ENCODE data around the gene NWD2. TPM values are rescaled to one million over a fixed set of nuclear protein-coding genes. Genes with fewer than 3 reads are reported as not detected.
A peak's percentile ranks its signal among the peaks of the same experiment; 100 is the strongest.
"Not testable (repeated sequence)": the region's sequence is repeated elsewhere in the genome, so short reads cannot be mapped to it uniquely, and the experiment has no call there.

The NWD2 gene
- total RNA-seq, 2 donors from 2014 or later = 1.1 to 1.6 TPM

DNA sequence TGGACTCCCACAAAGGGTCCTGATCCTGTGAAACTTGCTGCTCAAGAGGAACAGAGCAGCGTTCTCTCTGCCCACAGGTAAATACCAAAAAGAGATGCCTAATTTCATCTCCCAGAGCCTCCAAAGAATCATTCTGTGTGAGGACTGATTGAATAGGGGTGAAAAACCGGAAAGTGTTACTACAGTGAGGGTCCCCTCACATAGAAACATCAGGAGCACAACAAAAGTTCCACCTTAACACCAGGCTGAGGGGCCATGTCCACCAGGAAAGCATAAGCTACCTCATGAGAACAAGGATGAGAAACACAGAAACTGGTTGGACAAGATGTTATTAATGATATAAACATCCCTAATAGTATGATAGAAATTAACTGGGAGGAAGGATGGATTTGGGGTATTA is 140.9 kb downstream of the NWD2 start:
- intact Hi-C loops (cut with DNase I) = loop anchor here (5.0 to 10.0 kb wide), 2 partner anchors 1031 to 1033 kb away; no protein-coding TSS in a partner anchor

DNA sequence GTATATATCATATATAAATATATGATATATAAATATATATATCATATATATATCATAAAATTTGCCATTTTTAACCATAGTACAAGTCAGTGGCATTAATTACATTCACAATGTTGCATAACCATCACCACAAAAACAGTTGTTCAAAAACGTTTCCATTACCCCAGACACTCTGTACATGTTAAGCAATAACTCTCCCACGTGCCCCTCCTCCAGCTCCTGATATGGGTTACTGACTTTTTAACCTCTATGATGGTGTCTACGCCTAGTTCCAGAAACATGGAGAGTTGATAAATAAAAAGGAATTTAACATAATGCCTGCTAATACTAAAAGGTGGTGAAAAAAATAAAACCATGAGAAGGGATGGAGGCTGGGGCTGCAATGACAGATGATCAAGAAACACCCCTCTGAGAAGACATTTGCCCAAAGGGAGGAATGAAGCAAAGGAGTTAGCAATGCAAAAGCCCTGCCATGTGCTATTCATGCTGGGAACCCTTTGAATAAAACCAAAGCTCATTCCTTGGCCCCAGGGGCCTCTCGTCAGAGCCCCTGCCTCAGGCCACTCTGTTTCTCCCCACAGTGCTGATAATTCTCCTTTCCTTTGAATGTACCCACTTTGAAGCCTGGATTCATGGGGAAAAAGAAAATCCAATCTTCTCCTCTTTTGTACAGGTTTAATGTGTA is 144.3 kb downstream of the NWD2 start:
- ATAC-seq (peak in 1 of 2 donors; percentile 33), DNase-seq (no peak)
- intact Hi-C loops (cut with DNase I) = loop anchor here (5.0 to 10.0 kb wide), 2 partner anchors 1034 to 1037 kb away; no protein-coding TSS in a partner anchor

More for the DNA sequence above, 140.9 kb downstream of the NWD2 start:
- DNase-seq (no peak), ATAC-seq (no peak)

DNA sequence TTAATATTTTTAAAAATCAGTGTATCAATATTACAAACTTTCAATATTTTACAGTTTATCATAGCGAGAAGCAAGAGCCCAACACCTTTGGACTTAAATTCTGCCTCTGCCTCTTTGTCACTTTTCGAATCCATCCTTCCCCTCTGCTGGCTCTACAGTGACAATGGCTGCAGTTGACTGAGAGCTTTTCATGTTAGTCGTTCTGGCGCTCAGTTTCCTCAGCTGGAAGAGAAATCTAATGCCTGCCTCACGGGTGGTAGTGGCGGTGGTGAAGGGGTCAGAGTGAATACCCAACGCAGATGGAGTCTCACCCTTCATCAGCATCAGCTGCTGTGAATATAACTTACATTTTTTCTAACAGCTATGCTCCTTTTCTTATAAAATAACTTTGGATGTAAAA is 144.8 kb downstream of the NWD2 start:
- intact Hi-C loops (cut with DNase I) = loop anchor here (5.0 to 10.0 kb wide), 2 partner anchors 1035 to 1037 kb away; no protein-coding TSS in a partner anchor
- ATAC-seq (no peak), DNase-seq (no peak)

DNA sequence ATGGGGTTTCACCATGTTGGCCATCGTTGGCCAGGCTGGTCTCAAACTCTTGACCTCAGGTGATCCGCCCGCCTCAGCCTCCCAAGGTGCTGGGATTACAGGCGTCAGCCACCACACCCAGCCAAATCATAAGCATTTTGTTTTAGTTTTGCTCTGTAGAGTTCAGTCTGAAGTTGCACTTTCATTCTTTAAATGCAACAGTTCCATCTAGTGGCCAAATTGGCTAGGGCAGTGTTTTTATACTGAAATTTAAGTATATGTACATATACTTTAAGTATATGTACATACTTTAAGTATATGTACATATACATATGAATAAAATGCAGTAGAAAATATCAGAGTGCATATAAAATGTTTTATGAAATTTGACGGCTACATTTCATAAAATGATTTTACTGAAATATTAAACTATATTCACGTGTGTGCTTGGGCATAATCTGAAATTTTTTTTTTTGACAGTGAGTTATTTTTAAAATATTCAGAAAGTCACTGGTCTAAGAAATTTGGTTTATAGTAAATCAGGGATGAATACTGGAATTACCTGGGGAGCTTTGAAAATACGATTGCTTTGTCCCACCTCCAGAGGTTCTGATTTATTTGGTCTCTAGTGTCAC is 145.5 kb downstream of the NWD2 start:
- intact Hi-C loops (cut with DNase I) = loop anchor here (5.0 to 10.0 kb wide), 2 partner anchors 1035 to 1038 kb away; no protein-coding TSS in a partner anchor
- ATAC-seq (peak in 1 of 2 donors; percentile 65), DNase-seq (no peak)

DNA sequence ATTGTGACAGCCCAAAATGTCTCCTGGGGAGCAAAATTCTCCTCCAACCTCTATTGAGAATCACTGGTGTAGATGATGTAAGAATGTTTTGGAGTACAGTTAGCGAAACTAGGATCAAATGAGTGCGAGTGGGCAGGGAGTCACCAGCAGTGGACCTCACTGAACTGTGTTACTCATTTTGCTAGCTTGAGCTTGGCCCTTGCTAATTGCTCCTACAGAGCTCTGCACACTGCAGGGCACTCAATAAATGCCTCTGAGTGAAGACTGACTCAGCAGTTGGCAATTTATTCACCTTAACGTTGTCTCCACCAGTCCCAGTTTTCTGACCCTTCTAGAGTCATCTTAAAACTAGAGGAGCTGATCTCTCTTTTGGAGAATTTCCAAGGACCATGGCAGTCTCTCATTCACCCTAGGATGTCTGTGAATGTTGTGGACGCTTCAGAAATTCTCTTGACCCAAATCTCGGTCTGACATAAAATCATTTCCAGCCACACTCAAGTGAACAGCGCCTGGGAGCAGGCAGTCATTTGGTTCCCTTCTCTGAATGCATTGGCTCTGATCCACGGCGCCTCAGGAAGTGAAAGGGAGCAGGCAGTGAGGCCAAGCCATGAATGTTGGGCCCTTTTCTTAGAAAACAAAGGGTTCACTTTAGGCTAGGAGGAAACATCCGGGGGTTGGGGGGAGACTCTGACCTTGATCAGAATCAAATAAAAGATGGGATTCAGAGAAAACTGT is 148.1 kb downstream of the NWD2 start:
- ATAC-seq (peak; percentile 49 to 63), DNase-seq (peak; percentile 53)
- intact Hi-C loops (cut with DNase I) = no loop called here

DNA sequence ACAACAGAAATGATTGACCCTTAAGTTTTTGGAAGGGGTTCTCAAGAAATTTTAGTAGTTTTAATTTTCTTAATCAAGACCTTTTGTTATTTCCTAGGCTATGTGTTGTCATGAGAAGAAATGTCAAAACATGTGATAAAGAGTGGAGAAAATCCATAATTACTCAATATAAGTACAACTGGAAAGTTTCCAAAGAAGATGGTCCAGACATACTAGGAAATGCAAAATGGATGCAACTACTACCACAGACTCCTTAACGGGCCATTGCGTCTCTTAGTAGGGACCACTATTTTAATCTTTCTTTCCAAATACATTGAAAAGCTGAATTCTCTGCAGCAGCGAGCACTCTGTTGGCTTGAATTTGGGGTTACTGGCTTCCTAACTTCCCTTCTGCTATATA is 148.8 kb downstream of the NWD2 start:
- no peak for DNase-seq
- intact Hi-C loops (cut with DNase I) = no loop called here
- no peak for ATAC-seq

DNA sequence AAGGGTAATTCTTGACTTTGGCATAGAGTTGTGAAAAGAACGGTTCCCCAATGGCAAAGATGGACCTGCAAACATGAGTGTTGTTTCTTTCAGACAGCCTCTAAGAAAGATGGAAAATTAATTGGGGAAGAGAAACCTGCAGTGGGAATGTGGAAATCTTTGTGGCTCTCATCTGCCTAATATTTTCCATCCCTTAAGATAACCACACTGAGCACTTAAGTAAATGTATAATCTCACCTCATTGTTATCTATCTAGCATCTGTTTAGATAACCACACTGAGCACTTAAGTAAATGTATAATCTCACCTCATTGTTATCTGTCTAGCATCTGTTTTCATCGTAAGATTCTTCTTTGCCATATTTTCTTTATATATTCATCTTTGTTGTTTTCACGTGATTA is 149.3 kb downstream of the NWD2 start:
- no peak for ATAC-seq
- intact Hi-C loops (cut with DNase I) = no loop called here
- DNase-seq = no peak

DNA sequence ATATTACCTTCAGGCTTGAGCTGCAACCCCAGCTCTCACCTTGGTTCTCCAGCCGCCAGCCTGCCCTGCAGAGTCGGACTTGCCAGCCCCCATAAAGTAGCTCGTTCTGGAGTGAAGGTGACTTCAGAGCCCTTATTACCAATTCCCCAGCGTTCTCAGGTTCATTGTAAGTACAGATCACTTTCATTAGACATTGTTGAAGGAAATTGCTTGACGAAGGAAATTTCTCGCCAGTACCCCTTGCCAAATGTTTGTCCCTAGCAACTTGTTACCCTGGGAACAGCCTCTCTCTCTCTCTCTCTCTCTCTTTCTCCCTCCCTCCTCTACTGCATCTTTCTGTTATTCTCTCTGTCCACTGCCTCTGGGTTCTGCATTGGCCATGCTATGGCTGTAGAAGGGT is 153.0 kb downstream of the NWD2 start:
- no peak for ATAC-seq
- intact Hi-C loops (cut with DNase I) = no loop called here
- no peak for DNase-seq

DNA sequence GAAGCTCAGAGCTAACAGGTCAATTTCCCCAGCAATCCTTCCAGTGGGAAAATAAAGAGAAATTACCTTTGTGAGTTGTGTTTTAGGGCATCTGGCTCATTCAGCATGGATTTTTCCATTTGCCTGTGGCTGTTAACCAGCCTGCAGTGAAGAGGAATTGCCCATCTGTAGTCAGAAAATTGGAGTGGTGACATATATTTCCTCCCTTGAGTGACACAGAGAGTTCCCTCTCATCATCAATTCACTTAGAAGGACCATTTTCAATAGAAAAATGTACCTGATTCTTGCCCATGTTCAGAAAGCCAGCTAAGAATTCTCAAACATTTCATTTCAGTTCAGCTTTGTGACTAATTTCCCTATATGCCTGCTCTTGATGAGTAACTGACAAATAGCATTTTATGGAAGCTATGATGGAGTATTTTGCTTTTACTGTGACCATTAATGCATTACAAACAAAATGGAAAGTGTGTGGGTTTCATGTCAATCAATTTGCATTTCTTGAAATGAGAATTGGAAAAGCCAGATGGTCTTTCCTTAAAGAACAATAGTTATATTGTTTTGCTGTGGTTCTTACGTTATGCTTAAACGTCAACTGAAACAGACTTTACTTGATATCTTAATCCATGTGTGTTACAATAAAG is 155.8 kb downstream of the NWD2 start:
- intact Hi-C loops (cut with DNase I) = no loop called here
- ATAC-seq (no peak), DNase-seq (no peak)

DNA sequence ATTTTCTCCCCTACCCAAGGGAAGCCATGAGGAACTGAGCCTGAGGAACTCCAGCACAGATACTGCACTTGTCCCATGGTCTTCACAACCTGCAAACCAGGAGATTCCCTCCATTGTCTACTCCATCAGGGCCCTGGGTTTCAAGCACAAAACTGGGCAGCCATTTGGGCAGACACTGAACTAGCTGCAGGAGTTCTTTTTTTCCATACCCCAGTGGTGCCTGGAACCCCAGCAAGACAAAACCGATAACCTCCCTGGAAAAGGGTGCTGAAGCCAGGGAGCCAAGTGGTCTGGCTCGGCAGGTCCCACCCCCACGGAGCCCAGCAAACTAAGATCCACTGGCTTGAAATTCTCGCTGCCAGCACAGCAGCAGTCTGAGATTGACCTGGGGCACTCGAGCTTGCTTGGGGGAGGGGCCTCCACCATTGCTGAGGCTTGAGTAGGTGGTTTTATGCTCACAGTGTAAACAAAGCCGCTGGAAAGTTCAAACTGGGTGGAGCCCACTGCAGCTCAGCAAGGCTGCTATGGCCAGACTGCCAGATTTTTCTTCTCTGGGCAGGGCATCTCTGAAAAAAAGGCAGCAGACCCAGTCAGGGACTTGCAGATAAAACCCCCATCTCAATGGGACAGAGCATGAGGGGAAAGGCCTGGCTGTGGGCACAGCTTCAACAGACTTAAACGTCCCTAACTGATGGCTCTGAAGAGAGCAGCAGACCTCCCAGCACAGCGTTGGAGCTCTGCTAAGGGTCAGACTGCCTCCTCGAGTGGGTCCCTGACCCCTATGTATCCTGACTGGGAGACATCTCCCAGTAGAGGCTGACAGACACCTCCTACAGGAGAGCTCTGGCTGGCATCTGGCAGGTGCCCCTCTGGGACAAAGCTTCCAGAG is 163.6 kb downstream of the NWD2 start:
- DNase-seq, ATAC-seq: not testable (repeated sequence)

DNA sequence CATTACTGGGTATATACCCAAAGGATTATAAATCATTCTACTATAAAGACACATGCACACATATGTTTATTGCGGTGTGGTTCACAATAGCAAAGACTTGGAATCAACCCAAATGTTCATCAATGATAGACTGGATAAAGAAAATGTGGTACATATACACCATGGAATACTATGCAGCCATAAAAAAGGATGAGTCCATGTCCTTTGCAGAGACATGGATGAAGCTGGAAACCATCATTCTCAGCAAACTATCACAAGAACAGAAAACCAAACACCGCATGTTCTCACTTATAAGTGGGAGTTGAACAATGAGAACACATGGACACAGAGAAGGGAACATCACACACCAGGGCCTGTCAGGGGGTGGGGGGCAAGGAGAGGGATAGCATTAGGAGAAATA is 169.1 kb downstream of the NWD2 start:
- ATAC-seq; intact Hi-C loops (cut with DNase I); DNase-seq: not testable (repeated sequence)

More for the DNA sequence above, 163.6 kb downstream of the NWD2 start:
- intact Hi-C loops (cut with DNase I) = not testable (repeated sequence)

DNA sequence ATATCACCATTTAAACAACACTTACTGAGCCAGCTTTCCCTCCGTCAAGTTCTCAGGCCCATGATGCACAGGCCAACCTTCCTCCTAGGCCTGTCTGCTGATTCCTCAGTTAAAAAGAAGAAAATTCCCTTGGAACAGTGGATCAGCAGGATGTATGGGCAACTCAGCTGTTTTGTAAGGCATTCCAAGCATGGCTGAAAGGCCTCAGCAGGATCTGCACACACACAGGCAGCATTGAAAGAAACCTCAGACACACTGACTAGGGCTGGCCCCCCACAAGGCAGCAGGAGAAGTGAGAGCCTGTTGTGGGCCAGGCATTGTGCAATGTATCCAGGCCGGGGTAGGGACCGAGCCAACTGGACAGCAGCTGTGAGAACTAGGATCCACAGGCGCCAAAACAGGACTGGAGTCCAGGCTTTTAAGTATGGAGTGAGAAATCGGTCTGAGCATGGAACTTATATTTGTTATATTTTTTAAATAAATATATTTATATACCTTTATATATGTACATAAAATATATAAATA is 171.4 kb downstream of the NWD2 start:
- ATAC-seq (no peak), DNase-seq (no peak)
- intact Hi-C loops (cut with DNase I) = no loop called here

DNA sequence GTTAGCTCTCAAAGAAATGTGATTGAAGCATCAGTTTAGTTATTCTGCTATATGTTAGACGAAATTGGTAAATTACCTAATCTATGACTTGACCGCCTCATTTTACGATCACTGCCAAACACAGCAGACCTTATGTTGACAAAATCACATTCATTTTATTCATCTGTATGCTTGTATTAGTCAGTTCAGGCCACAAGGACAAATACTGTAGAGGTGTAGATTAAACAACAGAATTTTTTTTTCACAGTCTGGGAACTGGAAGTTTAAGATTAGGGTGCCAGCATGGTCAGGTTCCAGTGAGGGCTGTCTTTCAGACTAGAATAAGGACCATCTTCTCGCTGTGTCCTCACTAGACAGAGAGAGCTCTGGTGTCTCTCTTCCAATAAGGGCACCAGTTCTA is 177.1 kb downstream of the NWD2 start:
- no peak for ATAC-seq
- DNase-seq = no peak
- intact Hi-C loops (cut with DNase I) = no loop called here

DNA sequence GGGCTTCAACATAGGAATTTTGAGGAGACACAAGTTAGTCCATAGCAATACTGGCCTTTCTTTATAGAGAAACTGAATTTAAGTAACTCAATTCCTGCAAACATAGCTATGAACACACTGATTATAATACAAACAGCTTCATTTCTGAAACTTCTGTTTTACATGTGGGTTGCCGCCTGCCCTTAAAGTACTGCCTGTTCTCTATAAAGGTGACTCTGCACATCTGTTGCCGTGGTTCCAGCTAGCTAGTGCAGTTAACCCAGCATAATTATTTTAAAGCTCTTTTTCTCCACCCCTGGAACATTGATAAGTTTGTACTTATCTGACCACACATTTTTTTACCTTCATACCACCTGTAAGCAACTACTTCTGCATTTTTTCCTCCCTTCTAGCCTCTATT is 177.6 kb downstream of the NWD2 start:
- ATAC-seq (no peak), DNase-seq (no peak)
- intact Hi-C loops (cut with DNase I) = no loop called here

DNA sequence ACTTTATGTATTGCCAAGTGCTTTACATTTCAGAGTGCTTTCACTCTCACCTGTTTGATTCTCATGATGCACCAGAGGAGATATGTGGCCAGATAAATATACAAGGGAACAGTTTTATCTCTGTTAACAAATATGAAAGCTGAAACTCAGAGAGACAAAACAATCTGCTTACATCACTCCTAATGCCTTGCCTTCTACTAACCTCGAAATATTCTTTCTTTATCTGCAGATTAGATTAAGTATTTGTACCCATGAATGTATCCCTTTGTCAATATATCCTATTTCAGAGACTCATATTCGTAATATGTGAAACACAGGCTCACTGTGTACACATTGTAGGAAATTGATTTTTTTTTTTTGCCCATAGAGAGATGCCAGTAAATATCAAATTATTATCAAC is 178.1 kb downstream of the NWD2 start:
- DNase-seq (no peak), ATAC-seq (no peak)
- intact Hi-C loops (cut with DNase I) = no loop called here

DNA sequence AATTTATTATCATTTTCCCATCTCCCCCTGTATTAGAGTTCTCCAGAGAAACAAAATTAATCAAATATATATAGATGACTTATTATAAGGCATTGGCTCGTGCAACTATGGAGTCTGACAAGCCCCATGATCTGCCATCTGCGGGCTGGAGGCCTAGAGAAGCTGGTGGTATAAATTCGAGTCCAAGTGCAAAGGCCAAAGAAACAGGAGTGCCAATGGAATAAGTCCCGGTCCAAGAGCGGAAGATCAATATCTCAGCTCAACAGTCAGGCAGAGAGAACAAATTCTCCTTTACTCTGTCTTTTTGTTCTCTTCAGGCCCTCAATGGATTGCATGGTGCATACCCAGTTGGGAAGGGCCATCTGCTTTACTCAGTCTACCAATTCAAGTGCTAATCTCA is 178.8 kb downstream of the NWD2 start:
- DNase-seq = no peak
- intact Hi-C loops (cut with DNase I) = no loop called here
- no peak for ATAC-seq

DNA sequence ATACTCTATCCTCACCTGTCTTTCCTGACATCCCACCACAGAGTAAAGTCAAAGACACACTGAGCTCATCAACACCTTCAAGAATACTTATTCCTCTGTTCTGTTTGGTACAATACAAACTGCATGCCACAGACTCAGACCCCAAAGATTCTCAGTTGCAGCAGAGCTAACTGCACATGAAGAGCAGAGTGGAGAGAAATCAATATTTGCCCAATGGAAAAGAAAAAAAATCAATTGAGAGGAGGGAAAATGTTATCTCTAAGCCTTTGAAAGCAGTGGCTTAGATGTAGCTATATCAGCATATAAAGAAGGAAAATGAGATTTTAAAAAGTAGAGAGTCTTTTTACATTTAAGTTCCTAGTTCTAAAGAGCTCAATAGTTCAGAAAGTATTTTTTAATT is 180.2 kb downstream of the NWD2 start:
- DNase-seq (no peak), ATAC-seq (no peak)
- intact Hi-C loops (cut with DNase I) = no loop called here

DNA sequence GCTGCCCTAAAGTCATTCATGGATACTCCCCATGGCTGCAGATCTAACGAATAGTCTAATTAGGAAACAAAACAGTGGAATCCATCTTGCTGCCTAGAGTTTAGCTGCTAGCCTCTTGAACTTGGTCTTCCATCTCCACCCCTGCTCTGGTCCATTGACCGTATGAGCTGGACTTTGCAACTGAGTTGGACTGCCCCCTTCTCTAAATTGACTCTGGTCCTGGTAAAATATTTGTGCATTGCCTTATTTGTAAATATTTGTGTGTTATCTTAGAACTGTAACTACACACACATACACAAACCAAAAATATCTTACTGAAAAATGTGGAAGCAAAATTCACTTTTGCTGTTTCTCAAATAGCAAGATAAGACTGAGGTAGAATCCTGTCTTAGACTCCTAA is 181.3 kb downstream of the NWD2 start:
- intact Hi-C loops (cut with DNase I) = no loop called here
- ATAC-seq = no peak
- no peak for DNase-seq
